Activated CD8-positive, alpha-beta T cell treated with anti-CD3 and anti-CD28 coated beads for 36 hours (primary cell): ENCODE measurements around the gene DDAH1. TPM values are rescaled to one million over a fixed set of nuclear protein-coding genes. Genes with fewer than 3 reads are reported as not detected.

Experiments
- ATAC-seq: fragments of 200-7000 bp; cut with Tn5 transposase; one replicate; pipeline ENCODE4 v1.10.0; 2021; ENCODE audit warnings: mild to moderate bottlenecking, moderate library complexity
- CTCF ChIA-PET: fragments of 350-600 bp; sonication (Branson Sonifier 250); formaldehyde crosslinking; loops from one replicate; lab custom pipeline; 2021; ENCODE audit warnings: antibody characterized with exemption; lab: Charles Lee
- POLR2A ChIA-PET: fragments of 350-600 bp; sonication (Branson Sonifier 250); formaldehyde crosslinking; loops from one replicate; lab custom pipeline; 2021; ENCODE audit warnings: antibody characterized with exemption; lab: Charles Lee
- DNase-seq: peaks from one replicate; pipeline ENCODE4 v3.0.0-alpha.2; 2020
- H3K27ac Mint-ChIP-seq: one replicate; pipeline ENCODE4 v1.8.0; 2021; ENCODE audit warnings: mild to moderate bottlenecking, mixed read lengths
- H3K27me3 Mint-ChIP-seq: one replicate; pipeline ENCODE4 v1.8.0; 2021; ENCODE audit warnings: mixed read lengths
- H3K36me3 Mint-ChIP-seq: one replicate; pipeline ENCODE4 v1.8.0; 2021; ENCODE audit warnings: low read depth, mixed read lengths
- H3K4me1 Mint-ChIP-seq: one replicate; pipeline ENCODE4 v1.8.0; 2021; ENCODE audit warnings: low read depth, mixed read lengths
- H3K4me3 Mint-ChIP-seq: one replicate; pipeline ENCODE4 v1.8.0; 2021; ENCODE audit warnings: mild to moderate bottlenecking, moderate library complexity, mixed read lengths
- H3K9me3 Mint-ChIP-seq: one replicate; pipeline ENCODE4 v1.8.0; 2021; ENCODE audit warnings: mixed read lengths
- intact Hi-C: fragments of 100-400 bp; cut with micrococcal nuclease; formaldehyde crosslinking; loops from one replicate; pipeline ENCODE4 v1.10.0; 2022
- total RNA-seq, 2 experiments: library from RNA; stranded (reverse); gene quantifications; one replicate each; pipeline ENCODE4 v1.2.3, GENCODE V29; 2021
- TF ChIP-seq, protein P1 (sequence below): fragments of 200-600 bp; IDR thresholded peaks from one replicate; pipeline ENCODE4 v1.8.0; 2022; ENCODE audit warnings: antibody characterized with exemption, mild to moderate bottlenecking

The DDAH1 gene
- total RNA-seq, 2 experiments from 2014 or later = 0.07 to 0.09 TPM

DNA sequence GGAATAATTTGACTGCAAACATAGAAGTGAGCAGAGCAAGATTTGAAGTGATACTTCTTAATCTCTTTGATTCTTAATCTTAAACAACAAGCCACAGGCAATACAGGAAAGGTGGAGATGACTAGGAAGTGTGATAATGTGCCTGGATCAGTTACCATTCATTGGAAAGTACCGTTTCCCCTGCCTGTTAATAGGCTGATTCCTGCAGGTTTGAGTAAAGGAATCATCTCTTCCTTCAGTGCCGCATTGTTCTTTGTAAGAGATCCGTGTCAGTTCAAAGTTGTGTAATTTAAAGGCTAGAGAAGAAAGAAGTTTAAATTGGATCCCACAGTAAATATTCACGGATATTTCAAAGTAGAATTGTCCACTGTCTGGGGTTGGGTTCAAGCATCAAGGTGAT is 145.0 kb downstream of the DDAH1 start:
- no peaks in the 10 kb centered on the region for H3K9me3 Mint-ChIP-seq
- POLR2A ChIA-PET = no interaction called here
- TF ChIP-seq, protein P1, sequence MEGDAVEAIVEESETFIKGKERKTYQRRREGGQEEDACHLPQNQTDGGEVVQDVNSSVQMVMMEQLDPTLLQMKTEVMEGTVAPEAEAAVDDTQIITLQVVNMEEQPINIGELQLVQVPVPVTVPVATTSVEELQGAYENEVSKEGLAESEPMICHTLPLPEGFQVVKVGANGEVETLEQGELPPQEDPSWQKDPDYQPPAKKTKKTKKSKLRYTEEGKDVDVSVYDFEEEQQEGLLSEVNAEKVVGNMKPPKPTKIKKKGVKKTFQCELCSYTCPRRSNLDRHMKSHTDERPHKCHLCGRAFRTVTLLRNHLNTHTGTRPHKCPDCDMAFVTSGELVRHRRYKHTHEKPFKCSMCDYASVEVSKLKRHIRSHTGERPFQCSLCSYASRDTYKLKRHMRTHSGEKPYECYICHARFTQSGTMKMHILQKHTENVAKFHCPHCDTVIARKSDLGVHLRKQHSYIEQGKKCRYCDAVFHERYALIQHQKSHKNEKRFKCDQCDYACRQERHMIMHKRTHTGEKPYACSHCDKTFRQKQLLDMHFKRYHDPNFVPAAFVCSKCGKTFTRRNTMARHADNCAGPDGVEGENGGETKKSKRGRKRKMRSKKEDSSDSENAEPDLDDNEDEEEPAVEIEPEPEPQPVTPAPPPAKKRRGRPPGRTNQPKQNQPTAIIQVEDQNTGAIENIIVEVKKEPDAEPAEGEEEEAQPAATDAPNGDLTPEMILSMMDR = no peak
- ATAC-seq (no peak), DNase-seq (no peak)
- no peak overlapping the region for H3K27ac Mint-ChIP-seq
- CTCF ChIA-PET = no interaction called here
- H3K27me3 Mint-ChIP-seq = peaks cover 25% of the 10 kb centered on the region
- no peak overlapping the region for H3K4me3 Mint-ChIP-seq
- H3K36me3 Mint-ChIP-seq = no peaks in the 10 kb centered on the region
- intact Hi-C loops = loop anchor here (2.0 kb wide), 1 partner anchor 21 kb away; no protein-coding TSS in a partner anchor
- H3K4me1 Mint-ChIP-seq = peaks cover 7% of the 10 kb centered on the region

DNA sequence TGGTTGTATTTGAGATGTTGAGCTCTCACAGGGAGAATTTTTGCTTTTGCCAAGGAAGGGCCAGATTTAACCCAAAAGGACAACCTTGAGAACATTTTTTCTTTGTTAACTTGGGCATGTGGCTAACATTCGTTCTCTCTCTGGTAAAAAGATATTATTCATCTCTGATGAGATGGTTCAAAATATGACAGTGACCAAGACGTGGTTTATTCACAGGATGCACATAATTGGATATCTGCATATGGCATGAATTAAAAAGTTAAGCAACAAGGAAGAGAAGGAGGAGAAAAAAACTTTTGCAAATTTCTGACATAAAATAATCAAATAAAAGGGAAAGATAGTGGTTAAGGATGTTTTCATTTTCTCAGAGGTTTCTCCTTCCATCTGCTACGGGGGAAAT is 145.5 kb downstream of the DDAH1 start:
- Mint-ChIP-seq H3K27ac (no peak overlapping the region), H3K9me3 (no peaks in the 10 kb centered on the region), H3K4me3 (no peak overlapping the region), H3K27me3 (peaks cover 29% of the 10 kb centered on the region), H3K36me3 (no peaks in the 10 kb centered on the region), H3K4me1 (peaks cover 7% of the 10 kb centered on the region)
- TF ChIP-seq, protein P1 = no peak
- DNase-seq (no peak), ATAC-seq (no peak)
- intact Hi-C loops = no loop called here
- ChIA-PET CTCF (no interaction called here), POLR2A (no interaction called here)

DNA sequence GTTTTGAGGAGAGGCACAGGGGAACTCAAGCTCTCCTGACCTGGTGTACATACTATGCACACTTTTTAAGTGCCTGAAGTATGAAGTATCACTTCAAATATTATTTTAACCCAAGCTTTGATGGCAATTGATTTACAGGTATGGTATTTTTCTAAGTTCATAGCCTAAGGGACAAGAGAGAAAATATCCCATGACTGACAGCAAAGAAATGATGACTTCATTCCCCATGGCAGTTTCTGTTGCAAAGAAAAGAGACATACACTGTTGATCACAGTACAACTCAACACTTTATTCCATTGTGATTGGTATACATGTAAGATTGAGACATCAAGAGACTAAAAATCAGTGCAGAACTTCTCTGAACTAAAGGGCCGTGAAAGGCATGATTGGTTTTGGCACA is 146.7 kb downstream of the DDAH1 start:
- Mint-ChIP-seq H3K27me3 (peaks cover 34% of the 10 kb centered on the region), H3K27ac (no peak overlapping the region), H3K36me3 (no peaks in the 10 kb centered on the region), H3K4me1 (peaks cover 7% of the 10 kb centered on the region), H3K9me3 (no peaks in the 10 kb centered on the region), H3K4me3 (no peak overlapping the region)
- POLR2A ChIA-PET = no interaction called here
- TF ChIP-seq, protein P1 = no peak
- ATAC-seq (no peak), DNase-seq (no peak)
- intact Hi-C loops = no loop called here
- CTCF ChIA-PET = no interaction called here

DNA sequence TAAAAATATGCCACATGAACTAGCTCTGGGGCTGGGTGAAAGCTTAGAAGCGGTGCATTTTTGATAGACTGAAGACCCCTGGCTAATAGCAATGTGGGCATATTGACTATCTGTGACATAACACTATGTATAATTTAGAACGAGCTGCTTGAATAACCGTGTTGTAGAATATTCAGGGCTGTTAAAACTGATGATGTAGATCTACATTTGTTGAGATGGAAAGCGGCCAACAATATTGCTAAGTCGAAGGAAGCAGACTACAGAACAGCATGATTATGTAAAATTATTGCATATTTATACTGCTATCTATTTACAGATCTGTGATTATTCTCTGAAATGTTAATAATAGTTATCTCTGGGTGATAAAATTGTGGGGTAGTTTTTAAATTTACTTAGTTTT is 147.4 kb downstream of the DDAH1 start:
- Mint-ChIP-seq H3K4me3 (no peak overlapping the region), H3K27ac (no peak overlapping the region), H3K36me3 (no peaks in the 10 kb centered on the region), H3K4me1 (peaks cover 7% of the 10 kb centered on the region), H3K9me3 (no peaks in the 10 kb centered on the region), H3K27me3 (peaks cover 37% of the 10 kb centered on the region)
- ChIA-PET CTCF (interaction anchor here (1.0 kb wide), 1 partner anchor 8 kb away, joined by 4 read pairs; no protein-coding TSS in a partner anchor), POLR2A (no interaction called here)
- ATAC-seq = no peak
- intact Hi-C loops = no loop called here
- TF ChIP-seq, protein P1 = no peak
- no peak for DNase-seq

DNA sequence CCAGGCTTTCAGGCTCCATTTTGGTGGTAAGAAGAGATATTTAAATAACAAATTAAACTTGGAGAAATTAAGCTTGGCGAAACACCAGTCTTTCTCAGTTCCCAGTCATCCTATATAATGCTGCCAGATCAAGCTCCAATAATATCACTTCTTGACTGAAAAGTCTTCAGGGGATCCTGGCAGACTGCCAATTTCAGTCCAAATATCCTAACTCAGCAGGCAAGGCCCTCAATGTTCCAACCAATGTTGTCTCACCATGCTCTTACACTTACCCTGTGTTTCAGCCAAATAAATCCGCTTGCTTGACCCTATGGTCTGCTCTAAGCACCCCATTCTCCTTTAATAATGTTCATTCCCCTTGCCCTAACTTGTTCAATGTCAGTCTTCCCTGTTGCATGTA is 148.6 kb downstream of the DDAH1 start:
- no peak for DNase-seq
- ChIA-PET POLR2A (no interaction called here), CTCF (interaction anchor here (1.0 to 1.2 kb wide), 2 partner anchors 7 to 57 kb away, joined by 3 to 4 read pairs; partner anchors contain the start of gene C1orf52)
- Mint-ChIP-seq H3K27ac (no peak overlapping the region), H3K4me3 (no peak overlapping the region), H3K27me3 (peaks cover 44% of the 10 kb centered on the region), H3K9me3 (no peaks in the 10 kb centered on the region), H3K4me1 (peaks cover 4% of the 10 kb centered on the region), H3K36me3 (no peaks in the 10 kb centered on the region)
- no peak for ATAC-seq
- TF ChIP-seq, protein P1 = no peak
- intact Hi-C loops = no loop called here
